Breast epithelium (tissue), 3 donors: ENCODE data around the gene ACOXL.
"Not testable (repeated sequence)": the region's sequence is repeated elsewhere in the genome, so short reads cannot be mapped to it uniquely, and the experiment has no call there.

Experiments used
- POLR2A ChIP-seq: fragments of 450-650 bp; IDR thresholded peaks from one replicate; pipeline ENCODE4 v1.6.1; 2016; ENCODE audit warnings: antibody characterized with exemption, mild to moderate bottlenecking, moderate library complexity
- TF ChIP-seq, protein P1 (sequence below), 3 donors: fragments of 450-650 bp; IDR thresholded peaks; one replicate each; pipeline ENCODE4 v1.5.1; 2016 to 2017; ENCODE audit warnings: antibody characterized with exemption in 3 of 3, mild to moderate bottlenecking in 3 of 3, moderate library complexity in 3 of 3

- TF ChIP-seq, protein P1, sequence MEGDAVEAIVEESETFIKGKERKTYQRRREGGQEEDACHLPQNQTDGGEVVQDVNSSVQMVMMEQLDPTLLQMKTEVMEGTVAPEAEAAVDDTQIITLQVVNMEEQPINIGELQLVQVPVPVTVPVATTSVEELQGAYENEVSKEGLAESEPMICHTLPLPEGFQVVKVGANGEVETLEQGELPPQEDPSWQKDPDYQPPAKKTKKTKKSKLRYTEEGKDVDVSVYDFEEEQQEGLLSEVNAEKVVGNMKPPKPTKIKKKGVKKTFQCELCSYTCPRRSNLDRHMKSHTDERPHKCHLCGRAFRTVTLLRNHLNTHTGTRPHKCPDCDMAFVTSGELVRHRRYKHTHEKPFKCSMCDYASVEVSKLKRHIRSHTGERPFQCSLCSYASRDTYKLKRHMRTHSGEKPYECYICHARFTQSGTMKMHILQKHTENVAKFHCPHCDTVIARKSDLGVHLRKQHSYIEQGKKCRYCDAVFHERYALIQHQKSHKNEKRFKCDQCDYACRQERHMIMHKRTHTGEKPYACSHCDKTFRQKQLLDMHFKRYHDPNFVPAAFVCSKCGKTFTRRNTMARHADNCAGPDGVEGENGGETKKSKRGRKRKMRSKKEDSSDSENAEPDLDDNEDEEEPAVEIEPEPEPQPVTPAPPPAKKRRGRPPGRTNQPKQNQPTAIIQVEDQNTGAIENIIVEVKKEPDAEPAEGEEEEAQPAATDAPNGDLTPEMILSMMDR (IDR thresholded peaks at IDR 0.05), result not testable (repeated sequence)
- TF ChIP-seq POLR2A, result not testable (repeated sequence)
Observed at GRCh38 chr2:110695146-110695898, 37.1 kb upstream of the ACOXL start.
